ACHN (cell line): ENCODE data around the gene STKLD1.
A peak's percentile ranks its signal among the peaks of the same experiment; 100 is the strongest.

ENCODE experiments used
- DNase-seq: peaks from one replicate; pipeline ENCODE4 v3.0.0-alpha.2; 2015
- in situ Hi-C: cut with HindIII; loops from 2 replicates; pipeline ENCODE4 v1.10.0; 2017; ENCODE audit warnings: low sequenced_read_pairs, low pct_ligation_motif_present, low pct_unique_long_range_greater_than_20kb

STKLD1 gene

DNA sequence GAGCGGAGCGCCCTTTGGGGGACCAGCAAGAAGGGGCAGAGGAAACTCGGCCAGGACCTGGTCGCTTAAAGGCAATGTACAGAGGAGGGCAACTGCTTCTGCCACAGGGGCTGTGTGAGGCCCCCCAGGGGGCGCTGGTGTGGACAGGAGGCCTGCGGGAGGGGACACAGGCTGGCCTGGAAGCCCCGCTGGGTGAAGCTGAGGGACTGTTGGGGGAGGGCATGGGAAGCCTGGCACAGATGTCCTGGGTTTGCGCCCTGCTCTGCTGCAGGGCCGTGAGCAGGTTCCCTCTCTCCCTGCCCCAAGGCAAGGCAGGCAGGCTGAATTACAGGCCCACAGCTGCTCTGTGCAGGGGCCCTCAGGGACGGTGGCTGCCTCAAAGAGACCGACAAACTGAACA is 33.6 kb upstream of the STKLD1 start:
- DNase-seq, result no peak
- in situ Hi-C loops, result no loop called here

GRCh38 chr9:133344071-133344470 is 32.1 kb upstream of the STKLD1 start:
- DNase-seq, result no peak
- in situ Hi-C loops, result no loop called here

GRCh38 chr9:133344979-133345378 is 31.2 kb upstream of the STKLD1 start:
- in situ Hi-C loops, result no loop called here
- DNase-seq, result no peak

GRCh38 chr9:133345596-133345995 is 30.6 kb upstream of the STKLD1 start:
- no peak for DNase-seq
- in situ Hi-C loops, result no loop called here

GRCh38 chr9:133346021-133346785 is 30.0 kb upstream of the STKLD1 start:
- in situ Hi-C loops, result no loop called here
- no peak for DNase-seq

GRCh38 chr9:133347515-133347984 is 28.6 kb upstream of the STKLD1 start:
- DNase-seq, result peak; percentile 39
- in situ Hi-C loops, result no loop called here

DNA sequence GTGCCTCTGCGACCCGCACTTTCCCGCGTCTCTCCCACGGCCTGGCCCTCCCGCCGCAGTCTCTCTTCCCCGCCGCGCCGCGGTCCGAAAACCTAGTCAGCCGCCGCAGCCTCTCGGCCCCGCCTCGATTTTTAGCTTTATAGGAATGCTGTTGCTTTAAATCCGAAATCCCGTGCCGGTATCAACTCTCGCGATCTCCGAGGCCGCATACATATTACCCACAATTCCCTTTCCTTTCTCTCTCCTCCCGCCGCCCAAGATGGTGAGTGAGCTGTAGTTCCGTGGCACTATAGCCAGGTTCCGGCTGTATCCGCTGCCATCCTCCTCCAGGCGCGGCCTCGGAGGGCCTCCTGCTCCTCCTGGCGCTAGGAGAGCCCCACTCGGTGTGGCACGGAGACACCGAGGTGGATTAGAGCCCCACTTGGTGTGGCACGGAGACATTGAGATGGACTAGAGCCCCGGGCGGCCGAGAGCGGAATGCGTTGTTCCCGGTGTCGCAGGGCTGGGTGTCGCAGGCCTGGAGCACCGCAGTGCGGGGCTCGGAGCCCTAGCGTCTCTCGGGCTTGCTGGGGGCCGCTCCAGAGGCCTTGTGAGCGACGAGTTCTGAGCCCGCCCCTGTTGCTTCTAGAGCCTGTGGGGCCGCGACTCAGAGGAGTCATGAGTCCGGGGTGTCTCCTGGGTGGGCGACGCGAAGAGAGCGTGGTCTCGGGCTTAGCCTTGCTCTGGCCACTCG is 28.0 kb upstream of the STKLD1 start, which contains the start of the genes MED22 and RPL7A:
TSS of gene MED22 (minus strand) at position 147 of the 733 bp plus-strand sequence. CDS start 1,469 bp downstream, outside the sequence.
TSS of gene RPL7A (plus strand) at position 234 of the 733 bp plus-strand sequence. CDS start at position 260, 26 bp downstream.
- DNase-seq, result peak; percentile 94
- in situ Hi-C loops, result no loop called here

DNA sequence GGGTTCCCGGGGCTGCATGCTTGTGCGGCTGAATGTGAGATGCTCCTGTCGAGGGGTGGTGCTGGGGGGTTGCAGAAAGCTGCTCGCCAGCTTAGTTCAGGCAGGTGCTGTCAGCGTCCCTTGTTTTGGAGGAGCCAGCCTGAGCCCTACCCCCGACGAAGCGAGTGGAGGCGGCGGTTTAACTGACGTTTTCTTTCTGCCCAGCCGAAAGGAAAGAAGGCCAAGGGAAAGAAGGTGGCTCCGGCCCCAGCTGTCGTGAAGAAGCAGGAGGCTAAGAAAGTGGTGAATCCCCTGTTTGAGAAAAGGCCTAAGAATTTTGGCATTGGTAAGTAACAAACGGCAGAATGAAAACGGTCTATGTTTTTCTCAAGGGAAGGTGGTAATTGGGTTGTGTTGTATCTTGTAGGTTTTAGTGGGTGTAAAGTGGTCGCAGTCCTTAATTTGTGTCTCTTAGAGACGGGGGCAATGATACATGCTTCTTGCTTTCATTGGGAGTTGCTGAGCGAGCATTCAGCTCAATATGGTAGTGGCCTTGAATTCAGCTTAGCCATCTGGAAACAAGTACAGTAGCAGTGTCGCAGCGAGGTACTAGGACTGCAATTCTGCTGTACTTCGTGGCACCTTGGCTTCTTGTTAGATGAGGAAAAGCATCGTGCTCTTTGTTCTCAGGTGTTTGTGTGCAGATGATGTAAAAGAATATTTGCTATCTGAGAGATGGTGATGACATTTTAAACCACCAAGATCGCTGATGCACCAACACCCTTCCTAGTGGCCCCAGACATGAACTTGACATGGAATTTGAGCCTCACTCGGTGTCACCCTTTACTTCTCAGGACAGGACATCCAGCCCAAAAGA is 27.2 kb upstream of the STKLD1 start:
- in situ Hi-C loops, result no loop called here
- no peak for DNase-seq

DNA sequence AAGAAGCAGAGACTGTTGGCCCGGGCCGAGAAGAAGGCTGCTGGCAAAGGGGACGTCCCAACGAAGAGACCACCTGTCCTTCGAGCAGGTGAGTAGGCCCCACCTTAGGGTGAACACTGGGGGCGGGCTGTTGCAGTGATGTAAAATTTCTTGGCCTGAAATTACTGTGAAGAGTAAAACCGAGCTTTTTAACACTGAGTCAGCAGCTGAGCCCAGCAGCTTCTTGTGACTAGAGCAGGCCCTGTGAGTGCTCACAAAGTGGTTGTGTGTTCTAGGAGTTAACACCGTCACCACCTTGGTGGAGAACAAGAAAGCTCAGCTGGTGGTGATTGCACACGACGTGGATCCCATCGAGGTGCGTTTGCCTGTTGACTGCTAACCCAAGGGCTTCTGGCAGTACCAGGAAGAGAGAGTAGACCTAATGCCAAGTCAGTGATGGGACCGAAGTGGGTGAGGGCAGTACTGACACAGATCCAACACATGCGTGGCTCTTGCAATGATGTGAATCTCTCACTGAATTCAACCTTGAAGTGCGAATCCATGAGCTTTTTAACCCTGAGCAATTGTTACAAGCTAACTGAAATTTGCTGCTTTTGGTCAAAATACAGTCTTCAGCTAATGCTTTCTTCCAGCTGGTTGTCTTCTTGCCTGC is 26.1 kb upstream of the STKLD1 start:
- in situ Hi-C loops, result no loop called here
- DNase-seq, result no peak

- no peak for DNase-seq
- in situ Hi-C loops, result no loop called here
Observed at GRCh38 chr9:133351526-133351907, 24.6 kb upstream of the STKLD1 start.

- DNase-seq, result peak; percentile 59
Observed at GRCh38 chr9:133351908-133352634, 24.1 kb upstream of the STKLD1 start.

DNA sequence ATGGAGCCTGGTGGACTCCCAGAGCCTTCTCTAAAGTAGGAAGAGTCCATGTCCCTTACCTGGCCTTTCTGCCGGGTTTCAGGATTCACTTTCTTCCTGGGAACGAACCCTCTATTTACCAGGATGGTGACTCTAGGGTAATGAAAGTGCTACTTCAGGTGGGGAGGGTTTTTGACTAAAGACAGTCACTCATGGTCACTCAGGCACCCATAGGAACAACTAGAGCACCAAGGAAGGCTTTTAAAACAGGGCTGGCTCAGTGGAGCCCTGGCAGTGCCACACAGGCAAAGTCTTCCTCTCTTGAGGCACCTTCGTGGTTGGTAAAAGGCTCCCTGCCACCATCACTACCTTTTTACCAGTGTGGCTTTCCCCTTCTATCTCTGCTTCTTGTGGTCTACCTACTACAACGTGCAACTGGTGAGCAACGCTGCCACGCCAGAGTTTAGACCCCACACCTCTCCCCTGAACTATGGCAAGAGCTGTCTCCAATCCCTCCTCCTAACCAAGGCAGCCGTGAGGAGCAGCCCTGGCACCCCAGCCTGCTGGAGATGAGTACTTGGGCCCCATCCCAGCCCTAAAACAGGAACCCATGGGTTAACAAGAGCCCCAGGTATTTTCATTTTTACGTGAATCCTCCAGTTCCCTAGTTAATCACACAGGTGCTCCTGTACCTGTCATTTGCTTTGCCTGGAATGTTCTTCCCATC is 23.4 kb upstream of the STKLD1 start:
- no peak for DNase-seq

More at GRCh38 chr9:133351908-133352634, 24.1 kb upstream of the STKLD1 start:
- in situ Hi-C loops, result no loop called here

DNA sequence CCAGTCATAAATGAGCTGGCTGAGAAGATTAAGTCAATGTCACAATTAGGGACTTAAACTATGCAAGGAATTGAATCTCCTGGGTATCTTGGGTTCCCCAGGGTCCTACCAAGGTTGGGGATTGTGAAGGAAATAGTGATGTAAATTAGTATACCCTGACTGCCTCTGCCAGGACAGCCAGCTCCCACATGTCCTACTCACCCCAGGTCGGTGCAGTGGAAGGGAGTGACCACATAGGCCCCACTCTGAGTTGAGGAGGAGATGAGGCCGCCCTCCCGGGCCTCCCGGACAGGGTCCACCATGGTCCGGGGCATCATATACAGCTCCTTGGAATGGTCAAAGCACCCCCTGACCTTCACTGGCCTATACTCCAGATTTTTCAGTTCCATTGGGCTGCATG is 22.6 kb upstream of the STKLD1 start:
- no peak for DNase-seq
- in situ Hi-C loops, result no loop called here

More for the DNA sequence above, 23.4 kb upstream of the STKLD1 start:
- in situ Hi-C loops, result no loop called here

DNA sequence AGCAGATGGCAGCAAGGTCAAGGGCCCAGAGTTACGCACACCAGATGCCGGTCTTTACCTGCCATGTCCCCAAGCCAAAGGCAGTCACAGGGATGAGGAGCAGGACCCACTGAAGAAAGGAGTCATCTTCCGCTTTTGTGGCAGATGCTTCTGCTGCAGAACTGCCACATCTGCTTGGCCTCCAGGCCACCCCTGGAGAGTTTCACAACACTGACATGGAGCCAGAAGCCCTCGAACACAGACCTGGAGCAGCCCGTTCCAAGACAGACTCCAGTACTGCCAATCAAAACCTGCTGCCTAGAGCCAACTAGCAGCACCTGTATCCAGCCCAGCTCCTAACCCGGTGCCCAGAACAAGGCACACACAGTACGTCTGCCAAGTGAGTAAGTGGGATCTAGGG is 21.4 kb upstream of the STKLD1 start:
- in situ Hi-C loops, result no loop called here
- no peak for DNase-seq

GRCh38 chr9:133355881-133356357 is 20.2 kb upstream of the STKLD1 start:
- DNase-seq, result peak; percentile 11
- in situ Hi-C loops, result no loop called here

DNA sequence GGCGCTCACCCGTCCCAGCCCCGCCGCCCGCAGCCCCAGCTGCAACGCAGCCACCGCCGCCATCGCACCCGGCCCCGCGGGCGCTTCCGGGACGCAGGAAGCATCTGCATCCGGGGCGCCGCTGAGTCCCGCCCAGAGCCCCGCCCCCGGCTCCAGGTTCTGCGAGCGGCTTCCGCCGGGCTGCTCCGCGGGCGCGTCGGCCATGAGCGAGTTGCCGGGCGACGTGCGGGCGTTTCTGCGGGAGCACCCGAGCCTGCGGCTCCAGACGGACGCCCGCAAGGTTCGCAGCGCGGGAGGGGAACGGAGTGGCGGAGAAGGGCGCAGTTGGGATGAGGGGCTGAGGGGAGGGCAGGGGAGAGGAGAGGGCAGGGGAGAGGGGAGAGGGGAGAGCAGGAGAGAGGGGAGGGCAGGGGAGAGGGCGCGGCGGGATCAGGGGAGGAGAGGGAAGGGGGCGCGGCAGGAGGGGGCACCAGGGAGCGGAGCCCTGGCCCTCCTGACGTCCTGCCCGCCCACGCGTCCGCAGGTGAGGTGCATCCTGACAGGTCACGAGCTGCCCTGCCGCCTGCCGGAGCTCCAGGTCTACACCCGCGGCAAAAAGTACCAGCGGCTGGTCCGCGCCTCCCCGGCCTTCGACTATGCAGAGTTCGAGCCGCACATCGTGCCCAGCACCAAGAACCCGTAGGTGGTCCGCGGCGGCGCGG is 19.6 kb upstream of the STKLD1 start, which contains the start of the genes SURF1 and SURF2:
TSS of gene SURF1 (minus strand) at position 97 of the 701 bp plus-strand sequence. CDS start at position 63, 34 bp downstream.
TSS of gene SURF2 (plus strand) at position 160 of the 701 bp plus-strand sequence. CDS start at position 203, 43 bp downstream.
- in situ Hi-C loops, result no loop called here
- DNase-seq, result peak; percentile 81
